ENCODE data around the gene SLC17A7.

DNA sequence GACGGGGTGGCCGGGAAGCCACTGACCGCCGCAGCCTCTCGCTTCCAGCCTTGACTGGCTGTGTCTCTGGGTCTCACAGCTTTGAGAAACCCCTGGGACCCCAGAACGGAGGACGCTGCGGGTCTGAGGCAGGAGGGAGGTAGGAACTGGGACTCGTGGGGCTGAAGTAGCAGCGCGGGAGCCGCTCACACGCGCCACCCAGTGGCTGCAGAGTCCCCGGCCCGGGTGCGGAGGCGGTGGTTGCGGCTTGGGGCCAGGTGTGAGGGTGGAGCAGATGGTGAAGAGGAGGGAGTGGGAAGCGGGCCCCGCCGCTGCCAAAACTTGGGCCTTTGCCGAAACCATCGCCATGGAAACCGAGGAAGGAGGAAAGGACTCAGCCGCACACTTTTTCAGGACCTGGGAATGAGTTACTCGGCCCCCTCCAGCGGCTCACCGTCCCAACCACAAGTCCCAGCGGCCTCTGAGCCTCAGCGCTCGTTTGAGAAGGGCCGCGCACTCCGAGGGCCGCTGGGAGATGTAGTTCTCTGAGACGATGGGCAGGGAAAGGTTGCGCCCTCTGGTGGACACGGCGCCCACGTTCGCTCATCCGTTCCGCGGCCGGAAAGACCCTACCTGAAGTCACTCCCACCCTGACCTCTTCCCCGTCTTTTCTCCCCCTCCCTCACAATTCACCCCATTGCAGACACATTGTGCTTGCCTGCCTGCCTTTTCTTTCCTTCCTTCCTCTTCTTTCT lies 2.2 kb upstream of the SLC17A7 start:
- TF ChIP-seq, protein P1, sequence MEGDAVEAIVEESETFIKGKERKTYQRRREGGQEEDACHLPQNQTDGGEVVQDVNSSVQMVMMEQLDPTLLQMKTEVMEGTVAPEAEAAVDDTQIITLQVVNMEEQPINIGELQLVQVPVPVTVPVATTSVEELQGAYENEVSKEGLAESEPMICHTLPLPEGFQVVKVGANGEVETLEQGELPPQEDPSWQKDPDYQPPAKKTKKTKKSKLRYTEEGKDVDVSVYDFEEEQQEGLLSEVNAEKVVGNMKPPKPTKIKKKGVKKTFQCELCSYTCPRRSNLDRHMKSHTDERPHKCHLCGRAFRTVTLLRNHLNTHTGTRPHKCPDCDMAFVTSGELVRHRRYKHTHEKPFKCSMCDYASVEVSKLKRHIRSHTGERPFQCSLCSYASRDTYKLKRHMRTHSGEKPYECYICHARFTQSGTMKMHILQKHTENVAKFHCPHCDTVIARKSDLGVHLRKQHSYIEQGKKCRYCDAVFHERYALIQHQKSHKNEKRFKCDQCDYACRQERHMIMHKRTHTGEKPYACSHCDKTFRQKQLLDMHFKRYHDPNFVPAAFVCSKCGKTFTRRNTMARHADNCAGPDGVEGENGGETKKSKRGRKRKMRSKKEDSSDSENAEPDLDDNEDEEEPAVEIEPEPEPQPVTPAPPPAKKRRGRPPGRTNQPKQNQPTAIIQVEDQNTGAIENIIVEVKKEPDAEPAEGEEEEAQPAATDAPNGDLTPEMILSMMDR (IDR thresholded peaks at IDR 0.05), result peak in 2 of 3 donors; percentile 2 to 80
- no peak for TF ChIP-seq POLR2A (IDR thresholded peaks at IDR 0.05)

Data from lower leg skin (tissue), 3 donors.